ENCODE results near the gene DHX35.

DNA sequence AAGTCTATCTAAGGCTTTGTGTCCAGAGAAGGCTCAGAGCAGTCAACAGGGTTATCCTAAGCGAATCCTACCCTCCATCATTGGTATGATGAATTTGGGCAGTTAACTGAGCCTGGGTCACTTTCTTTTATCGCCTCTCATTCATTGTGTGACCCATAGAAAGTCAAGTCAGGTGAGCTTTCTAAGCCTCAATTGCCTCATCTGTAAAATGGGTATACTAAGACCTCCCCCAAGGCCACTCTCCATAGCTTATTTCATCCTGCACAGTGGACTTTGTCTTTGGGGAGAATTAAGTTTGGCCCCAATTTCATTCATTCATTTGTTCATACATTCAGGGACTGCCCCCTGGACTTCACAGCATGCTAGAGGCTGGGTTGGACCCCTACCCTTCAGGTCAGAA, 110.5 kb downstream of the DHX35 start:
- TF ChIP-seq, protein P1, sequence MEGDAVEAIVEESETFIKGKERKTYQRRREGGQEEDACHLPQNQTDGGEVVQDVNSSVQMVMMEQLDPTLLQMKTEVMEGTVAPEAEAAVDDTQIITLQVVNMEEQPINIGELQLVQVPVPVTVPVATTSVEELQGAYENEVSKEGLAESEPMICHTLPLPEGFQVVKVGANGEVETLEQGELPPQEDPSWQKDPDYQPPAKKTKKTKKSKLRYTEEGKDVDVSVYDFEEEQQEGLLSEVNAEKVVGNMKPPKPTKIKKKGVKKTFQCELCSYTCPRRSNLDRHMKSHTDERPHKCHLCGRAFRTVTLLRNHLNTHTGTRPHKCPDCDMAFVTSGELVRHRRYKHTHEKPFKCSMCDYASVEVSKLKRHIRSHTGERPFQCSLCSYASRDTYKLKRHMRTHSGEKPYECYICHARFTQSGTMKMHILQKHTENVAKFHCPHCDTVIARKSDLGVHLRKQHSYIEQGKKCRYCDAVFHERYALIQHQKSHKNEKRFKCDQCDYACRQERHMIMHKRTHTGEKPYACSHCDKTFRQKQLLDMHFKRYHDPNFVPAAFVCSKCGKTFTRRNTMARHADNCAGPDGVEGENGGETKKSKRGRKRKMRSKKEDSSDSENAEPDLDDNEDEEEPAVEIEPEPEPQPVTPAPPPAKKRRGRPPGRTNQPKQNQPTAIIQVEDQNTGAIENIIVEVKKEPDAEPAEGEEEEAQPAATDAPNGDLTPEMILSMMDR (IDR thresholded peaks at IDR 0.05) = no peak
- TF ChIP-seq POLR2AphosphoS5 (IDR thresholded peaks at IDR 0.05) = no peak

Measured in stomach (tissue), 4 donors.